K562 (cell line): Measurements from ENCODE around the gene B4GALT1. TPM values are rescaled to one million over a fixed set of nuclear protein-coding genes. Genes with fewer than 3 reads are reported as not detected.
A peak's percentile ranks its signal among the peaks of the same experiment; 100 is the strongest.

Source experiments
- CXXC5 ChIP-seq: fragments of 250-450 bp; sonication (Bioruptor Pico); IDR thresholded peaks from 2 replicates; pipeline ENCODE4 v1.8.0; 2022; ENCODE audit warnings: inconsistent platforms, mild to moderate bottlenecking, moderate library complexity
- GATAD2A ChIP-seq: fragments of 450-650 bp; IDR thresholded peaks from 2 replicates; pipeline ENCODE4 v1.6.1; 2017
- HDAC1 ChIP-seq, 2 experiments: fragments of 450-650 bp; IDR thresholded peaks; 2 replicates each; pipeline ENCODE4 v1.6.1; 2016 to 2017; ENCODE audit warnings: inconsistent platforms in 1 of 2, mild to moderate bottlenecking in 1 of 2, moderate library complexity in 1 of 2
- KDM2B ChIP-seq: fragments of 250-450 bp; sonication (Bioruptor Pico); IDR thresholded peaks from 2 replicates; pipeline ENCODE4 v1.8.0; 2021; ENCODE audit warnings: mild to moderate bottlenecking, moderate library complexity
- MLLT1 ChIP-seq, 2 experiments: fragments of 450-650 bp; IDR thresholded peaks; 2 replicates each; pipeline ENCODE4 v1.6.1; 2016
- NONO ChIP-seq, 2 experiments: fragments of 200-400 bp in 1 of 2; fragments of 450-650 bp in 1 of 2; formaldehyde crosslinking in 1 of 2; IDR thresholded peaks; 2 replicates each; pipeline ENCODE4 v1.6.1; 2017; ENCODE audit warnings: low read depth in 2 of 2, mild to moderate bottlenecking in 2 of 2, moderate library complexity in 2 of 2, low read length in 1 of 2
- RBBP5 ChIP-seq: fragments of 200-600 bp; sonication (generic); IDR thresholded peaks from 2 replicates; pipeline ENCODE4 v1.6.1; 2012; ENCODE audit warnings: borderline replicate concordance, mild to moderate bottlenecking, low read length, control low read depth, inconsistent platforms; ENCODE audit not compliant: insufficient read depth, poor library complexity, severe bottlenecking
- RBFOX2 ChIP-seq: fragments of 200-400 bp; formaldehyde crosslinking; IDR thresholded peaks from 2 replicates; pipeline ENCODE4 v1.6.1; 2017; ENCODE audit warnings: low read depth, mild to moderate bottlenecking, low read length, moderate library complexity
- RBM22 ChIP-seq: fragments of 200-400 bp; formaldehyde crosslinking; IDR thresholded peaks from 2 replicates; pipeline ENCODE4 v1.6.1; 2018; ENCODE audit warnings: low read length, low read depth; ENCODE audit not compliant: poor library complexity, severe bottlenecking
- SNRNP70 ChIP-seq: fragments of 200-400 bp; formaldehyde crosslinking; optimal IDR thresholded peaks from 2 replicates; pipeline ENCODE3; 2017; ENCODE audit warnings: low read depth, low read length
- THAP7 ChIP-seq: fragments of 250-450 bp; sonication (Bioruptor Pico); IDR thresholded peaks from 2 replicates; pipeline ENCODE4 v1.5.0; 2021
- ZBTB11 ChIP-seq, 3 experiments: fragments of 200-800 bp in 1 of 3; fragments of 250-450 bp in 1 of 3; fragments of 450-650 bp in 1 of 3; sonication (Bioruptor Pico) in 1 of 3; sonication (Bioruptor generic) in 1 of 3; formaldehyde crosslinking in 1 of 3; IDR thresholded peaks; 2 replicates each; pipeline versions ENCODE4 v1.6.1 to v1.8.0; 2016 to 2022; ENCODE audit warnings: mild to moderate bottlenecking in 2 of 3, missing genetic modification characterization in 2 of 3, missing compliant biosample characterization in 1 of 3, moderate library complexity in 1 of 3
- ZC3H11A ChIP-seq: IDR thresholded peaks from 2 replicates; pipeline ENCODE4 v1.6.1; 2012; ENCODE audit warnings: low read depth, low read length, improper control_type of control experiment
- ZNF766 ChIP-seq: fragments of 200-800 bp; sonication (Bioruptor generic); conservative IDR thresholded peaks from 2 replicates; pipeline ENCODE4 v1.6.1; 2016; ENCODE audit warnings: missing genetic modification characterization, missing compliant biosample characterization
- polyA plus RNA-seq, 8 experiments: library from polyadenylated mRNA; depleted of rRNA in 4 of 8; stranded (reverse) in 5 of 8; unstranded in 3 of 8; fragments of >200 nt; fragmentation: Nextera tagmentation in 2 of 8; fragmentation: Illumina TruSeq in 1 of 8; extraction: Ambion mirVana in 2 of 8; extraction: Trizol in 1 of 8; gene quantifications; 2 replicates each; pipeline versions ENCODE4 v1.2.1 to v1.2.3, GENCODE V29; 2011 to 2014; ENCODE audit warnings: inconsistent platforms in 1 of 8, missing spikeins in 1 of 8
- total RNA-seq, 7 experiments: library from RNA; depleted of rRNA in 6 of 7; stranded (reverse); fragments of >200 nt in 6 of 7; fragmentation: Illumina TruSeq in 2 of 7; extraction: Trizol in 2 of 7; gene quantifications; 2 replicates each; pipeline versions ENCODE4 v1.2.1 to v1.2.3, GENCODE V29; 2011 to 2021; ENCODE audit warnings: low replicate concordance in 1 of 7
- TF ChIP-seq, protein P1 (sequence below), 2 experiments: IDR thresholded peaks; 2 replicates each; pipeline ENCODE4 v1.6.1; 2011; ENCODE audit warnings: borderline replicate concordance in 1 of 2, control low read depth in 1 of 2, low read depth in 1 of 2, low read length in 1 of 2, mild to moderate bottlenecking in 1 of 2, mixed read lengths in 1 of 2, moderate library complexity in 1 of 2; ENCODE audit not compliant: insufficient read depth in 1 of 2, insufficient read length in 1 of 2, poor library complexity in 1 of 2, severe bottlenecking in 1 of 2; ENCODE audit errors: extremely low read depth in 1 of 2
- TF ChIP-seq, protein P2 (sequence below), 2 experiments: fragments of 450-650 bp; conservative IDR thresholded peaks; 2 replicates each; pipeline ENCODE4 v1.6.1; 2017; ENCODE audit warnings: mild to moderate bottlenecking in 2 of 2, moderate library complexity in 2 of 2

Gene B4GALT1
- total and polyA plus RNA-seq, 9 of the 15 experiments (the other 6 are each of a cell fraction or from before 2014, with no cell fraction given) = 4.1 to 26.8 (median 7.1) TPM

DNA sequence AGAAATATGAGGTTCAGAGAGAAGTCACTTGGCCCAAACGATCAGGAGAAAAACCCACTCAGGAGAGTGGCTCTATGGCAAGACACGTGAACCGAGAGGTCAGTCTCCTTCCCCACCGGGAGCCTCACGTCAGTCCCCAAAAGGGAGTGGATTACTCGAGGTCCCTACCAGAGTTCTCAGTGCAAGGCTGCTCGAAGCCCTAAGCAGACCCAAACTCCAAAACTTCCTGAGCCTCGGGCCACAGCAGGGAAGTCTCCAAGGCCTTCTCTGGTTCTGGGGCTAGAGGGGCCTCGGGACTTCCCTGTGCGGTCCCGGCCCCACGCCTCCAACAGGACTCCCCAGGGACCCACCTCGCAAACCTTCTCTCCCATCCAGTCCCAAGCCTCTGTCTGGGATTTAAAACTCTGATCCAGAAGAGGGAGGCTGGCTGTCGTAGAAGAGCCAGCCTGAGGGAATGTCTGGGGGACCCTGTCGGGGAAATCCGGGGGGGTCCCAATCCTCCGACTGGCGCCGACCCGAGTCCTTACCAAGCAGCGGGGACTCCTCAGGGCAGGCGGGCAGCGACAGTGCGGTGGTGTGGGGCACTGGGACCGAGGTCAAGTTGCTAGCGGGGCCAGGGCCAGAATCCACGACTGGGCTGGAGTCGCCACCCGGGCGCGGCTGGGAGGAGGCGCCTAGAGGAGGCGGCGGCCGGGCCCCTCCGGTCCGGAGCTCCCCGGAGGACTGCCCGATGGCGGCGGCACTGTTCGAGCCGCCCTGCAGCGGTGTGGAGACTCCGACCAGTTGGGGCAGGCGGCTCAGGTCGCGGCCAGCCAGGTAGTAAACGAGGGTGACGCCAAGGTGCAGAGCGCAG, 679 bp downstream of the B4GALT1 start (continued):
- TF ChIP-seq MLLT1 (IDR thresholded peaks at IDR 0.05) = no peak
- TF ChIP-seq HDAC1 (IDR thresholded peaks at IDR 0.05) = 0 out of 4 replicates have a peak, but pooled peaks of 1 of the 2 experiments have one; percentile 14
- TF ChIP-seq ZNF766 = no peak
- no peak for TF ChIP-seq SNRNP70
- peak; percentile 71 for TF ChIP-seq RBFOX2
- no peak for TF ChIP-seq GATAD2A
- TF ChIP-seq ZBTB11 (CRISPR knock-in tag; IDR thresholded peaks at IDR 0.05) = 0 out of 6 replicates have a peak, but pooled peaks of 1 of the 3 experiments have one; percentile 16
- TF ChIP-seq RBM22 = peak; percentile 46
- no peak for TF ChIP-seq KDM2B (CRISPR knock-in tag)
- no peak for TF ChIP-seq ZC3H11A
- TF ChIP-seq THAP7 (CRISPR knock-in tag) = no peak
- TF ChIP-seq NONO (IDR thresholded peaks at IDR 0.05; ENCODE audit: low read depth in 2 of 2, low read length in 1 of 2) = peak in 1 of 2 experiments; percentile 44; a peak in 1 of 4 replicates
- peak; percentile 10 for TF ChIP-seq RBBP5
- TF ChIP-seq, protein P1, sequence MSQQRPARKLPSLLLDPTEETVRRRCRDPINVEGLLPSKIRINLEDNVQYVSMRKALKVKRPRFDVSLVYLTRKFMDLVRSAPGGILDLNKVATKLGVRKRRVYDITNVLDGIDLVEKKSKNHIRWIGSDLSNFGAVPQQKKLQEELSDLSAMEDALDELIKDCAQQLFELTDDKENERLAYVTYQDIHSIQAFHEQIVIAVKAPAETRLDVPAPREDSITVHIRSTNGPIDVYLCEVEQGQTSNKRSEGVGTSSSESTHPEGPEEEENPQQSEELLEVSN (IDR thresholded peaks at IDR 0.05; ENCODE audit: borderline replicate concordance in 1 of 2, extremely low read depth in 1 of 2, insufficient read depth in 1 of 2, insufficient read length in 1 of 2, low read depth in 1 of 2, low read length in 1 of 2, poor library complexity in 1 of 2, severe bottlenecking in 1 of 2) = peak in 1 of 2 experiments; percentile 23
- peak; percentile 15; the same call in 1 of the 2 replicates for TF ChIP-seq CXXC5 (CRISPR knock-in tag)
- TF ChIP-seq, protein P2, sequence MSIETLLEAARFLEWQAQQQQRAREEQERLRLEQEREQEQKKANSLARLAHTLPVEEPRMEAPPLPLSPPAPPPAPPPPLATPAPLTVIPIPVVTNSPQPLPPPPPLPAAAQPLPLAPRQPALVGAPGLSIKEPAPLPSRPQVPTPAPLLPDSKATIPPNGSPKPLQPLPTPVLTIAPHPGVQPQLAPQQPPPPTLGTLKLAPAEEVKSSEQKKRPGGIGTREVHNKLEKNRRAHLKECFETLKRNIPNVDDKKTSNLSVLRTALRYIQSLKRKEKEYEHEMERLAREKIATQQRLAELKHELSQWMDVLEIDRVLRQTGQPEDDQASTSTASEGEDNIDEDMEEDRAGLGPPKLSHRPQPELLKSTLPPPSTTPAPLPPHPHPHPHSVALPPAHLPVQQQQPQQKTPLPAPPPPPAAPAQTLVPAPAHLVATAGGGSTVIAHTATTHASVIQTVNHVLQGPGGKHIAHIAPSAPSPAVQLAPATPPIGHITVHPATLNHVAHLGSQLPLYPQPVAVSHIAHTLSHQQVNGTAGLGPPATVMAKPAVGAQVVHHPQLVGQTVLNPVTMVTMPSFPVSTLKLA (conservative IDR thresholded peaks at IDR 0.05) = no peak
